SH-SY5Y (cell line): ENCODE measurements around the gene KYAT1.

ENCODE experiments used
- GATA2 ChIP-seq: IDR thresholded peaks from 2 replicates; pipeline ENCODE4 v1.6.1; 2011; ENCODE audit warnings: mild to moderate bottlenecking, low read depth, low read length
- GATA3 ChIP-seq: IDR thresholded peaks from 2 replicates; pipeline ENCODE4 v1.6.1; 2011; ENCODE audit warnings: low read depth, mild to moderate bottlenecking, low read length, moderate library complexity

The KYAT1 gene

GRCh38 chr9:128821584-128822406, 60.0 kb downstream of the KYAT1 start:
- TF ChIP-seq GATA3: no peak
- TF ChIP-seq GATA2: no peak

- TF ChIP-seq GATA2 (no peak), GATA3 (no peak)
Observed at GRCh38 chr9:128820665-128821583, 60.8 kb downstream of the KYAT1 start.

GRCh38 chr9:128819716-128820664, 61.8 kb downstream of the KYAT1 start:
- TF ChIP-seq GATA2 (no peak), GATA3 (no peak)

GRCh38 chr9:128818839-128819715, 62.7 kb downstream of the KYAT1 start:
- TF ChIP-seq GATA2 (no peak; the same call in 1 of the 2 replicates), GATA3 (no peak)

GRCh38 chr9:128818099-128818838, 63.5 kb downstream of the KYAT1 start, which contains the start of gene ENDOG:
Gene ENDOG (plus strand): TSS chr9:128818500. CDS start chr9:128818685, 185 bp downstream.
- TF ChIP-seq GATA3 (no peak), GATA2 (no peak)

- no peak for TF ChIP-seq GATA2
- TF ChIP-seq GATA3: no peak
Observed at GRCh38 chr9:128810873-128811272, 70.9 kb downstream of the KYAT1 start.

GRCh38 chr9:128809831-128810230, 71.9 kb downstream of the KYAT1 start:
- TF ChIP-seq GATA3: no peak

- no peak for TF ChIP-seq GATA3
- TF ChIP-seq GATA2: no peak
Observed at GRCh38 chr9:128809036-128809599, 72.6 kb downstream of the KYAT1 start.

- TF ChIP-seq GATA2: no peak
- TF ChIP-seq GATA3: no peak
Observed at GRCh38 chr9:128808543-128808942, 73.2 kb downstream of the KYAT1 start.

- TF ChIP-seq GATA2 (no peak), GATA3 (no peak)
Observed at GRCh38 chr9:128807827-128808226, 73.9 kb downstream of the KYAT1 start.

- TF ChIP-seq GATA3 (no peak), GATA2 (no peak)
Observed at GRCh38 chr9:128805661-128806060, 76.1 kb downstream of the KYAT1 start.

- TF ChIP-seq GATA2 (no peak), GATA3 (no peak)
Observed at GRCh38 chr9:128802482-128802881, 79.3 kb downstream of the KYAT1 start.
